NCI-H345 treated with DMSO at 0.1 percent for 48 hours (cell line): ENCODE measurements around the gene NIM1K.
"Not testable (repeated sequence)": the region's sequence is repeated elsewhere in the genome, so short reads cannot be mapped to it uniquely, and the experiment has no call there.

Experiments used
- DNase-seq: peaks from one replicate; lab custom pipeline; 2025; ENCODE audit not compliant: unreplicated experiment; lab: John Stamatoyannopoulos, UW

Gene NIM1K

GRCh38 chr5:43279548-43280274 lies 87.7 kb downstream of the NIM1K start:
- no peak for DNase-seq

DNA sequence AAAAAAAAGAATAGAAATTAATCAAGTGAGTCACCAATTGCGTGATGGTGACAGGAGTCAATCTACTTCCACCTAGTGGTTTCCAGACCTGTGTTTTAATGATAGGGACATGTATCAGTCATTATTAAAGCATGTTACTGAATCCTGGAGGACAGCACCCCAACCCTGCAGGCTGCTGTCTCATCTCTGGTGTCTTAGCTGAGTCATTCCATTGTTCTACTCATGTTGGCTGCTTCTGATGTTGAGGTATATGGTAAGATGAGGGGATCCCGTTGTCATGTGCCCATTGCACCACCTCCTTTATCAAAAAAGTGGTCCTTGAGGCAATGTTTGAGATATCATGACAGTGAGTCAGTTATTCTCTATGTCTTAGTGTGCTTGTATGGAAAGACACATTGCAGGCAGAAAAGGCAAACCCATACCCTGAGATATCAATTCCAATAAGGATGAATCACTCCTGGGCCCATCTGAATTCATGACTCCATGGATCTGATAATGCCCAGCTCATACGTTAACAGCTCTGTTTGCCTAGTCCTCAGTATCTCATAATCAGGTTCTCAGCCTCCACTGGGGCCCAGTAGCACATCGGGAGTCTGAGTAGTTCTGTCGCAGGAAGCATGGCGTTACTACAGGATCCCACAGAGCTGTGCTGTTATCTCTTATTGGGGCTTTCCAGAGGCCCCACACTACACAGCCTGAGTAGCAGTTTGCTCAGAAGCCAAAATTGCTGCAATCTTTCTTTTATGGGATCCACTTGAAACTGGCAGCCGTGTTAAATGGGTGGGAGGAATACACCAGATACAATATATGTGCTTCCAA lies 90.0 kb downstream of the NIM1K start:
- no peak for DNase-seq

GRCh38 chr5:43286623-43287022 lies 94.6 kb downstream of the NIM1K start:
- no peak for DNase-seq

DNA sequence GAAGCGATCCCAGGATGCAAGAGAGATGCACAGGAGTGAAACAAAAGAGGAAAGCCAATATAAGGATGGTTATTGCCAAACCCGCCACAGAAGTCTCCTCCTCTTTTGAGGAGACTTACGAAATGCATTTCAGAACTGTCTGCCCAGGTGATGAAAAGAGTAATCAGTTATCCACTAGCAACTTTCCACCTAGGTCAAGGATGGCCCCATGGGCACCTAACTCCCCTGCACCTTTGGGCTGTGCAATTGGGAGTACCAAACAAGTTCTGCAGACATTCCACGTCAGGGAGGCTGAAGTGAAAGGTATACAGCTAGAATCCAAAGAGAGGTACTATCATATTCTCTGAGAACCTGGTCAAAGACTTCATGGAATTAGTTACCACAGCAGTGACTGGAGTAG lies 95.5 kb downstream of the NIM1K start:
- no peak for DNase-seq

DNA sequence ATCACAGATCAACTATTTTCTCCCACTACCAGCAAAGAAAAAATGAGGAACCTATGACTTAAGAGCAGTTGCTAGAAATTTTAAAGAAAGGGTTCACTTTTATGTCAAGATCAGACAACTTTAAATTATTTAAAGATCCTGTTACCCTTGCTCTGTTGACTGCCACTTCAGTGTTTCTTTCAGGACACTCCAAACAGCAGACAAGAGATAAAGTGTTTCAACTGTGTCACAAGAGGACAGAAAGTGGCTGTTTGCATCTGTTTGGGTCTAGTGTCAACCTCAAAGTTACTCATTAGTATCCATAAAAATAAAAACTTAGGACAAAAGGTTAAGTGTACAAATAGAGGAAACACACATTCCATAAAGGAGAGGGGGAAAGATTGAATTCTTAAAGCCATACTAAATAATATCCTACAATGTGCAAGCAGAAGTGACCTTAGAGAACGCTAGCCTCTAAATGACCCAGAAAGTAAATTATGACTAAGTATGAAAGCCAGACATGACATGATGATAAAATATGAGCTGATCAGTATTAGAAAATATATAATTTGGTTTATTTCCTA lies 96.3 kb downstream of the NIM1K start:
- DNase-seq, result no peak

DNA sequence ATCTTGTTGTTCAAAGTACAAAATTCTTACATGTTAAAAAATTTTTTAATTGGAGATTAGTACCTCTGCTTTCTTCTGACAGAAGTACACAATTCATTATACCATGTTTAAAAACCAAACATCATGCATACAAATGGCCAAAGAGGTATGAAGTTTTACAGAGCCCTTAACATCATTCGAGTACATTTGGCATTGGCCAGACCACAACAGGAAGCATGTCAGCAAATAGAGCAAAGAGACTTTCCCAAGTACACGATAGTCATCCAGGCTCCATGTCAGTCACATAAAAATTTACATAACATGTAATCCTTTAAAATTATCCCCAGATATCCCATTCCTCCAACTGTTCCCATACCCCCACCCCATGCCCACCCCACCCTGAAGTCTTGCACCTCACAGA lies 98.7 kb downstream of the NIM1K start:
- no peak for DNase-seq

GRCh38 chr5:43294226-43294625 lies 102.2 kb downstream of the NIM1K start:
- DNase-seq, result no peak

GRCh38 chr5:43295202-43295601 lies 103.2 kb downstream of the NIM1K start:
- DNase-seq, result no peak

GRCh38 chr5:43296835-43297234 lies 104.8 kb downstream of the NIM1K start:
- DNase-seq, result no peak

DNA sequence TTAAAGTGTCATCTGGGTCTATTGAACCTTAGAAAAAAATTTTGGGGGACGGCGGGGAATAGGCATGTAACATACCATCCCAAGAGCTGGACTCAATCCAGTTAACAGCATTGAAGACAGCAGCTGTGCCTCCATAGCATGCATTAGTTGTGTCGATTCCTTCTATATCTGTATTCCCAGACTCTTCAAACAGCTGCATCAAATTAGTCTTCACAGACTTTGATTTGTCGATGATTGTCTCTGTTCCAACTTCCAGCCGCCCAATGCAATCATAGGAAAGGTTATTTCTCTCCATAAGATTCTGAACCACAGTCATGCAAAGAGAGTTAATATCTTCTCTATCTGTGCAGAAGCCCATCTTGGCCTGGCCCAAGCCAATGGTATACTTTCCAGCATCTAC lies 106.4 kb downstream of the NIM1K start:
- no peak for DNase-seq

- no peak for DNase-seq
These were observed 108.1 kb downstream of the NIM1K start for GRCh38 chr5:43300112-43300511.

- DNase-seq, result no peak
These were observed 109.6 kb downstream of the NIM1K start for GRCh38 chr5:43301653-43302091.

- DNase-seq, result no peak
These were observed 110.5 kb downstream of the NIM1K start for GRCh38 chr5:43302481-43302880.

- DNase-seq, result no peak
These were observed 111.2 kb downstream of the NIM1K start for GRCh38 chr5:43303242-43303641.

DNA sequence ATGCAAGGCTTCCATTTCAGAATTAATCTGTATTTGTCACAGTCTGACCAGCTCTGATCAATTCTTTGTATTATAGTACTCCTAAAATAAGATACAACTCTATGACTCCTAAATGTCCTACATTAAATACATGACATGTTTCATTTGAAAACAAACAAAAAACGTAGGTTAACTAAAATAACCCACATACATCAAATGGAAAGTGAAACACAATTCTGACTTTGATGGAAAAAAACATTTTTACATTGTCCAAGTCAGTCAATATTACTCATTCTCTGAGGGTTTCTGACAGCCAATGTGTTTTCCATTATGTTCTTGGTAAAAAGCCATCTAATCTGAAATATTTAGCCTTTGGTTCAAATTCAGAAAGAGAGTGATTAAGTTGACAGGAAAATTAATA lies 112.5 kb downstream of the NIM1K start:
- no peak for DNase-seq

DNA sequence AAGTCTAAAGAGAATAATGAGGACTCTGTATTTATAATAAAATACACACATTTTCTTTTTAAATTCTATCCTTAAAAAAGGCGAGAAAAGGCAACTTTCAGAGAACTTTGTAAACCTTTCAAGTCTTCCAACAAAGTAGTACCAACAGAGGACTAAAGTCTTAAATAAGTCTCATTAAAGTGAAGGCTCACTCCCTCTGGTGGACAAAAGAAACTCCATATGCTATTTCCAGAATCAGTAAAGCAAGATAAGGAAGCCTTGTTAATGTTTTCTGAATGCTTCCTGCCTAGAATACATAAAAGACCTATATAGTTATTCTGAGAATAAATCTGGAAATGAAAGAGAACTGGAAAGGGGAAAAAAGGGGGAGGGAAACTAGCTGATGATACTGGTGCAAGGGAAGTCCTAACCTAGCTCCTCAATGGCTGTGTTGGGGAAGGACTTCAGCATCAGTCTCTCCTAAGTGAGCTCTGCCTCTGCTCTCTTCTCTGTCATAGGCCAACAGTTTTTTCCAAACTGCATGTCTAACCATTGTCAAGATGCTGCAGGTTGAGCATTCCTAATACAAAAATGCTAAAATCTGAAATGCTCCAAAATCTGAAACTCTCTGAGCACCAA lies 114.0 kb downstream of the NIM1K start:
- DNase-seq, result no peak

DNA sequence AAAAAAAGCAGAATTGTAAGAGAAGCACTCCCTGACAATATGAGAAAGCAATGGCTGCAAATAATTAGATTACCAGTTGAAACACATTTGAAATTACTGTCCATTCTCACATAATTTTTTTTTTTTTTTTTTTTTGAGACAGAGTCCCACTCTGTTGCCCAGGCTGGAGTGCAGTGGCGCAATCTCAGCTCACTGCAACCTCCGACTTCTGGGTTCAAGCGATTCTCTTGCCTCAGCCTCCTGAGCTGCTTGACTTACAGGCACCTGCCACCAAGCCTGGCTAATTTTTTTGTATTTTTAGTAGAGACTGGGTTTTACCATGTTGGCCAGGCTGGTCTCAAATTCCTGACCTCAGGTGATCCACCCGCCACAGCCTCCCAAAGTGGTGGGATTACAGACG lies 114.9 kb downstream of the NIM1K start:
- DNase-seq, result not testable (repeated sequence)

DNA sequence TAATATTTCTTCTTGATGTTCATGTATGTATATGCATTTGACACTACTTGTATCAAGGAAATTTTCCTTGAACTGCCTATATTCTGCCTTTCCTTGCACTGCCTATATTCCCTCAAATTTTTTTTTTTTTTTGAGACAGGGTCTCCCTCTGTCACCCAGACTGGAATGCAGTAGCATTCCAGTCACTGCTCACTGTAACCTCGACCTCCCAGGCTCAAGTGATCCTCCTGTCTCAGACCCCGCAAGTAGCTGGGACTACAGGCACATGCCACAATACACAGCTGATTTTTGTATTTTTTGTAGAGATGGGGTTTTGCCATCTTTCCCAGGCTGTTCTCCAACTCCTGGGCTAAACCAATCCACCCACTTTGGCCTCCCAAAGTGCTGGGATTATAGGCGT lies 117.1 kb downstream of the NIM1K start:
- no peak for DNase-seq

GRCh38 chr5:43309637-43310036 lies 117.6 kb downstream of the NIM1K start:
- no peak for DNase-seq

- DNase-seq, result no peak
These were observed 120.1 kb downstream of the NIM1K start for GRCh38 chr5:43312076-43312661.

- no peak for DNase-seq
These were observed 120.6 kb downstream of the NIM1K start for GRCh38 chr5:43312699-43313034.
